UCSD-AML1 (cell line): ENCODE measurements around the gene COX7A1.
"Not testable (repeated sequence)": the region's sequence is repeated elsewhere in the genome, so short reads cannot be mapped to it uniquely, and the experiment has no call there.

Experiments
- DNase-seq: peaks from one replicate; lab custom pipeline; 2025; ENCODE audit not compliant: unreplicated experiment; lab: John Stamatoyannopoulos, UW

The COX7A1 gene

GRCh38 chr19:36142046-36142445 lies 10.2 kb downstream of the COX7A1 start:
- DNase-seq: no peak

- peak; percentile 86 for DNase-seq
Observed at GRCh38 chr19:36141039-36141927, 11.0 kb downstream of the COX7A1 start.

GRCh38 chr19:36140304-36141038 lies 11.8 kb downstream of the COX7A1 start:
- DNase-seq: peak; percentile 60

GRCh38 chr19:36139473-36140303 lies 12.6 kb downstream of the COX7A1 start, which contains the start of gene CAPNS1:
Gene CAPNS1 (plus strand): TSS chr19:36140066. CDS start chr19:36141012, 946 bp downstream.
- peak; percentile 99 for DNase-seq

- DNase-seq: no peak
Observed at GRCh38 chr19:36139120-36139472, 13.2 kb downstream of the COX7A1 start.

GRCh38 chr19:36136964-36137686 lies 15.1 kb downstream of the COX7A1 start:
- no peak for DNase-seq

- not testable (repeated sequence) for DNase-seq
Observed at GRCh38 chr19:36134867-36135266, 17.4 kb downstream of the COX7A1 start.

GRCh38 chr19:36131221-36131620 lies 21.0 kb downstream of the COX7A1 start:
- not testable (repeated sequence) for DNase-seq

GRCh38 chr19:36128392-36128736 lies 23.9 kb downstream of the COX7A1 start:
- DNase-seq: peak; percentile 78

GRCh38 chr19:36125557-36125956 lies 26.7 kb downstream of the COX7A1 start:
- DNase-seq: no peak

- DNase-seq: peak; percentile 22
Observed at GRCh38 chr19:36121486-36122124, 30.6 kb downstream of the COX7A1 start.

- DNase-seq: no peak
Observed at GRCh38 chr19:36120984-36121358, 31.3 kb downstream of the COX7A1 start.

GRCh38 chr19:36120092-36120983 lies 31.9 kb downstream of the COX7A1 start:
- no peak for DNase-seq

GRCh38 chr19:36116344-36116637 lies 36.0 kb downstream of the COX7A1 start:
- no peak for DNase-seq

- no peak for DNase-seq
Observed at GRCh38 chr19:36115453-36116343, 36.5 kb downstream of the COX7A1 start, which contains the start of gene TBCB. Gene TBCB (plus strand): TSS chr19:36115468. CDS start chr19:36115561, 93 bp downstream.

- peak; percentile 99 for DNase-seq
Observed at GRCh38 chr19:36114721-36115452, 37.4 kb downstream of the COX7A1 start, which contains the start of gene POLR2I. Gene POLR2I (minus strand): TSS chr19:36114875. CDS start chr19:36114856, 19 bp downstream.

GRCh38 chr19:36113894-36114720 lies 38.1 kb downstream of the COX7A1 start:
- DNase-seq: no peak
